Measurements from ENCODE around the gene HGFAC.

Gene HGFAC

DNA sequence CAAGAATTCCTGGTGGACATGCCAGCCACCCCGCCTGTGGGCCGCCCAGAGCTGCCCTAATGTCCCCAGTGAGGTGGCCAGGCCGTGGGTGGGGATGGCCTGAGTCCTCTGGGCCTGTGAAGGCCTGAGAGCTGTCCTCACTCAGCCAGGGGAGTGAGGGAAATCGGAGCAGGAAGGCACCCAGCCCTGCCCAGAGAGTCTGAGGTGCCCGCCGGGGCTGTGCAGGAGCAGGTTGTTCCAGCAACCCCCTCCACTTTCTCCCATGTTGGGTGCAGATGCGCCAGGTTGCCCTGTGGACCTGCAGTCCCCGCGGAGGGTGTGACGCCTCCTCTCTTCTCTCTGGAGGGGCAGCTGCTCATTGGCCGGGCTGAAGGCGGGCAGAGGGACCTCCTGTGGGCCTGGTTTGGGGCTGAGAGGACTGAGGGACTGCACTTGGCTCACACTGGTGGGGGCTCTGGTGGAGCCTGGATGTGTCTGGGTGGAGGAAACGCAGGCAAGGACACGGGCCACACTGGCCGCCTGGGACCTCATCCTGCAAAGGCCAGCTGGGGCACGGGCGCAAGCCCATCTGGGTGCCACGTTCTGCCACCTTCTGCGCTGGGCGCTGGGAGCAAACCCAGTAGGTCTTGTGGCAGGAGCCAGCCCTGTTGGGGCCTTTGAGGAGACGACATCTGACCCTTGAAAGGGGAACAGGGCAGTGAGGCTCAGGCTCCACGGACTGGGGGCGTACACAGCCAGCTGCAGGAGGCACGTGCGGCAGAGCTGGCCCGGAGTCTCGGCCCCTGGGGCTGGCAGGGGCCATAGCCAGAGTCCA, 35.4 kb downstream of the HGFAC start:
- no peak for FAIRE-seq

DNA sequence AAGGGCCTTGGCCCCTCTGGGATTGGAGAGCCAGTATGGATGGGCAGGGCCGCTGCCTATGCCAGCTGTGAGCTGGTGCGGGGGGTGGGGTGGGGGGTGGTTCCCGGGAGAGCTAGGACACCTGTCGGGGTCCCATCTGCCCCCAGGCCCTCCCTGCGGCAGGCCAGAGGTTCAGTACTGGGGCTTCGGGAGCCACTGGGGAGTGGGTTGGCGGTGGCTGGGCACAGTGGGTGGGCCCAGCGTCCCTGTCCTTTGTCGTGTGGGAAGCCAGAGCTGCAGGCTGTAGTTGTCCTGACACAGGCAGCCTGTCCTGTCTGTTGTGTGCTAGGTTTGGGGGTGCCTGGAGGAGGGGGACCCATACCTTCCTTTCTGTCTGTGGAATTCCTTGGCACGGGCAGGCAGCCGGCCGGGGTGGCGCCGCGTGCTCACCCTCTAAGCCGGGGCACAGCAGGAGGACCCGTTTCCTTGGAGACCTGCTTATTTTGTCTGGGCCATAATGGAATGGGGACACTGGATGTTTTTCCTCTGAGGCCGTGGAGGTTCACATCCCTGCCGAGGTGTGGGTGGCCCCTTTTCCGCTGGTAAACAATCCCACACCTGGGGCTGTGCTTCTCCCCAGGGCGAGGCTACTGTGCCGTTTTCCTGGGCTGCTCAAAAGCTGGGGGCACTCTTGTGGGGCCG, 36.1 kb downstream of the HGFAC start:
- FAIRE-seq = no peak

DNA sequence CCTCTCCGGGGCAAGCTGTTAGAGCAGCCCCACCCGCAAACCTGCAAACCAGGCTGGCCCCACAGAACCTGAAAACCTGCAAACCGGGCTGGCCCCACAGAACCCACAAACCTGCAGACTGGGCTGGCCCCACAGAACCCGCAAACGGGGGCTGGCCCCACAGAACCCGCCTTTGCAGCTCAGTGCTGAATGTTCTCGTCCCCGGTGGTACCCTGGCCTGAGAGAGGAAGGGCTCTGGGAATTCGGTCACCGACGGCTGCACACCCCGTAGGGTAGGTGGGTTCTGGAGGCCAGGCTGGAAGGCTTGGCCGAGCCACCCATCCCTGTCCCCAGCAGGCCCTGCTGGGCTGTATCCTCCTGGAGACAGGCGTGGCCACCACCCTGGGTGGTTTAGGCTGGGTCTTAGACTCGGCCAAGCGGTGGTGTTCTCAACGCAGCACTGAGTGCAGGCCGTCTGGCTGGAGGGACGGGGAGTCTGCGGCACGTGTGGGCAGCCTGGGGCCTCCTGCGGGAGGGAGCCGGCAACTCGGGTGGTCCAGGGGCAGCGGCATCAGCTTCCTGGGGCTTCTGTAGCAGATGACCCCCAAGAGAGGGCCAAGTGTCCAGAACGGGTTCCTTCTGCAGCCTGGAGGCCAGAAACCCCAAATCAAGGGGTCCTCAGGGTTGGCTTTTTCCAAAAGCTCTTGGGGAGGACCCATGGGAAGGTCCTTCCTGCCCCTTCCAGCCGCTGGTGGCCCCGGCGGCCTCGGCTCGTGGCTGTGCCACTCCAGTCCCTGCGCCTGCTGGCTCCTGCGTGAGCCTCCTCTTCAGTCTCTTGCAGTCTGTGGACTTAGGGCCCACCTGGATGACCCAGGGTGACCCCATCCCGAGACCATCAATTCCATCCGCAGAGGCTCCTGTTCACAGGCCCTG, 36.9 kb downstream of the HGFAC start:
- FAIRE-seq = no peak

DNA sequence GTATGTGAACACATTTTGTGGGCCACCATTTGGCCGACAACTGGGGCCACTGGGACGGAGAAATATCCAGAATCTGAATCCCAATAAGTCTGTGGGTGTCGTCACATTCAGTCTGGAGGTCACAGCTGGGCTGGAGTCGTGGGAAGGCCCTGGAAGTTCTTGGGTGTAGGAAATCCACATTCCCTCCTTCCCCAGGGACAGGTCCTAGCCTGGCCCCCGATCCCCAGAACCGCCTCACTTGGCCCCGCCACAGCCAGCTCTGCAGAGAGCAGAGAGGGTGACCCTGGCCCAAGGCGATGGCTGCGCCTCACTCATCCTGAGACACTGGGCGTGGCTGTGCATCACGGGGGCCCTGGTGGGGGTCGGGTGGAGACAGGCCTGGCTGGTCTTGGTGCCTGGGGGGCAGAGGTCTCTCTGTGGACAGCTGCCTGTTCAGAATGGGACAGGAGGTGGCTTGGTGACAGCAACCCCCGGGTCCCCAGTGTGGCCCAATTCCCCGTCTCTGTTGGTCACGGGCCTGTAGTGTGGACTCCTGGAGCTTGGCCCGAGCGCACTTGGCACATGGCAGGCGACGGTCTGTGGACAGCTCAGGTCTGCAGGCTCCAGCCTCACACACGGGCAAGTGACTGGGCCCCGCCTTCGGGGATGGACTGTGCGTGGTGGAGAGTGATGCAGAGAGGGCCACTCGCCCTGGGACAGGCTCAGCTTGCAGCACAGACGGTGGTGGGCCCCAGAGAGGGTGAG, 37.8 kb downstream of the HGFAC start:
- no peak for FAIRE-seq

DNA sequence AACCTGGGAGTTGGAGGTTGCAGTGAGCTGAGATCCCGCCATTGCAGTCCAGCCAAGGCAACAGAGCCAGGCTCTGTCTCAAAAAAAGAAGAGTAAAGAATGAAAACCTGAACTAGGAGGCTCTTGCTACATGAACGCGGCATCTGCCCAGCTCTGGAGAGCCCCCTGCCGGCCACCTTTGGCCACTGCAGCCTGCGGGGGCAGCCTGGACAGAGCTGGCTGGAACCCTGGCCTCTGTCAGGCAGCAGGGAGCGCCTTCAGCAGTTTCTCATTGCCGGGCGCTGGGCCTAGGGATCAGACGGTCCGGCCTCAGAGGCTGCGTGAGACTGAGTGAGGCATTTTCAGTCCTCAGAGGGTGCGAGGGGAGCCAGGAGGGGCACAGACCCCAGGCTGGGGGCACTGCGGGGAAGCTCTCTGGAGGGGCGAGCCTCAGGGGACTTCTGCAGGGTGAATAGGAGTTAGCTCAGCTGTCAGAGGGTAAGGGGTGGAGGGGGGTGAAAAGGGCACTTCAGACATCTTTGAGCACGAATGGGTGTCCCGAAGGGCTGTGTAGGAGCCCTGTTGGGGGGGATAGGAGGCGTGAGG, 38.9 kb downstream of the HGFAC start:
- peak; percentile 62 for FAIRE-seq

DNA sequence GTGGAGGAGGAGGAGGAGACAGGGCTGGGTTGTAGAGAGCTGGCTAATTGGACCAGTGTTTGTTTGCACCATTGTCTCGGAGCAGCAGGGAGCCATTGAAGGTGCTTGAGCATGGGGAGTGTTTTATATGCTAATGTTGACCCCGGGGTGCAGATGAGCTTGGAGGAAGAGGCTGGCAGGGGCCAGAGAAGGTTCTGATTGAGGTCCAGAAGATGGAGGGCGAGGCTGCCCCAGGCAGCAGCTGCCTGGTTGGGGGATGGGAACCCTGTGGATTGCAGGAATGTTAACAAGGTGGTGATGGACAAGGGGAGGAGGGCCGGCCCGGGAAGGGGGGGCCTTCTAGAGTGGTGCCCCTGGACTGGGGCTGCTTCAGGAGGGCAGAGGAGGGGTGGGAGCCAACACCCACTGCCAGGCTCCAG, 39.4 kb downstream of the HGFAC start:
- no peak for FAIRE-seq

DNA sequence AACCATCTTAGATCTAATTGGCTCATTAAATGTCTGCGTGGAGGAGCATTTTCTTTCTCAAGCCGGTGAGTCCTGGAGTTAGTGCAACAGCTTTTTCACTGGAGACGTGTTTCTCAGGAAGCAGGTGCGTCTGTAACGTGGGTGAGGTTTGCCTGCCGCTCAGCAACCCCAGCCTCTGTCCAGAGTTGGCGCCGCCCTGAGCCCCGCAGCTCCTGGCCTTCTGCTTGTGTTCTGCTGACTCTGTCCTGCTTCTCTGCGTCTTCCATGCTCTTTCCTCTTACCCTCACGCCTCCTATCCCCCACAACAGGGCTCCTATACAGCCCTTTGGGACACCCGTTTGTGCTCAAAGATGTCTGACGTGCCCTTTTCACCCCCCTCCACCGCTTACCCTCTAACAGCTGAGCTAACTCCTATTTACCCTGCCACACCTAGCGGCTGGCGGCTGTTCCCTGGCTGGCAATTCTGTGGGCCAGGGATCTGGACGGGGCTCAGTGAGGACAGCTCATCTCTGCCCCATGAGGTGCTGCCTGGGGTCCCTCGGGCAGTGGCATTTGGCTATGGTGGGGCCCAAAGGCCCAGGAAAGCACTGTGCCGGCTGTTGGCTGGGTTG, 40.1 kb downstream of the HGFAC start:
- FAIRE-seq = no peak

DNA sequence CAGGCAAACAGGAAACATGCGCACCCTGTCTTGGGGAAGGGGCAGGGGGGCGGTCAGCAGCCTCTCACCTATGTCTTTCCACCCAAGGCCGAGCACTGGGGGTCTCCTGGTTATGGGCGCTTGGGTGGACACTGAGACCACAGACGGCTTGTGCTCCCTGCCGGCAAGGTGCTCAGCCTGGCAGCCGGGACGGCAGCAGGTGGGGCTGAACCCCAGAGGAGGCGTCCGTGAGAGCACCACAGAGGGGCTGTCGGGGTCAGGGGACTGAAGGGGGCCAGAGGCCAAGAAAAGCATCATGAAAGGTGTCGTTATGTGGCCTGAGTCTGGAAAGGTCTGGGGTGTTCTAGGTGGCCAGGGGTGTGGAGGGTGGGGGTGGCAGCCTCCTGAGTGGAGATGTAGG, 40.9 kb downstream of the HGFAC start:
- no peak for FAIRE-seq

DNA sequence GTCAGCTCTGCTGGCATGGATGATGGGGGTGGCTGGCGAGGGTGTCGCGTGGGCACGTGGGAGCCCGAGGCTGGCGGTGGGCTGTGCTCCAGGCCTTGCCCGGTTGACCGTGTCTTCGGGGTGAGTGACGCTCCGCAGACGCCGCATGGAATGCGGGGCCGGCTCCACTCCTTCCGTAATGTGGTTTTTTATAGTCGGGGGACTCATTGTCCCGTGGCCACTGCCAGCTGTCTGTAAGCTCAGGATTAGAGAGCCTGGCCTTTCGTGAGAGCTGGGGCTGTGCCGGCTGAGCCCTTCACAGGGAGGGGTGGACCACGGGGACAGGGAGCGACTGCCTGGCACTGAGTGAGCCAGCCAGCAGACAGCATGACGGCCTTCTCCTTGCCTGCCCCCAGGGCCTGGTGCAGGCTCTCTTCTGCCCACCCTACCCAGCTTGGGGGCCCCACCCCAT, 41.7 kb downstream of the HGFAC start:
- no peak for FAIRE-seq

DNA sequence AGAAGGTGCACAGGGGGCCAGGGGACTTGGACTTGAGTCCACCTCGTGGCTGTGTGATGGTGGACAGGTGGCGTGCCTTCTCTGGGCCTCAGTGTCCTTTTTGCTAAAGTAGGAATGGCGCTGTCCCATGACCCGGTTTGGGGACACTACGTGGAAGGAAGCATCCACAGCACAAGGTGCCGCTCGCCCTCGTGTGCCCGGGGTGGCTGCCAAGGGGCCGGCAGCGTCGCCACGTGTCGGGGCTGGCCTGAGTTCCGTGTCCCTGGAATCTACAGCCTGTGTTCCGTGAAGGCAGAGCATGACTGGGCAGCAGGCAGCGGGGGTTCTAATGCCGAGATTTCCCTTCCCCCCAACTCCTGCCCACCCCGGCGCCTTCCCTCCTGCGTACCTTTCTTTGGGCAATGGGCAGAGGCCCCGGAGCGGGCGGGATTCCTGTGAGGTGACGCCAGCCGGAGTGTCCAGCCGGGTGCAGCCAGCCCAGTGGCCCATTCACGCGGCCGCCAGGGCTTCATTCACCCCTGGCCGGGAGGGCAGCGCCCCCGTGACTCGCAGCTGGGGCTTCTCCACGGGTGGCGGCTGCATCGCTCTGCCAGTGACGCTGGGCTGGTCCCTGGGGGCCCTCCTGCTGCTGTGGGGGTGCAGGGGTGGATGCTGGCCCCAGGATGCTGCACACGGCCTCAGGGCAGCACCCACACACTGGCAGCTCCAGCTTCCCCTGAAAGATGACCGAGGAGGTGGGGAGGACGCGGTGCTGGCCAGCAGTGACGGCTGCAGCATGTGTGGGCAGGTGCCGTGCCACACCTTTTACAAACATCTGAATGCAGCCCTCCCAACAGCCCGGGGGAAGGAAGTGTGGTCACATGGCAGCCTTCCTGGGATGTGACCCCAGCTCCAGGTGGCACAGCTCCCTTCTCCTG, 42.5 kb downstream of the HGFAC start:
- FAIRE-seq = no peak

DNA sequence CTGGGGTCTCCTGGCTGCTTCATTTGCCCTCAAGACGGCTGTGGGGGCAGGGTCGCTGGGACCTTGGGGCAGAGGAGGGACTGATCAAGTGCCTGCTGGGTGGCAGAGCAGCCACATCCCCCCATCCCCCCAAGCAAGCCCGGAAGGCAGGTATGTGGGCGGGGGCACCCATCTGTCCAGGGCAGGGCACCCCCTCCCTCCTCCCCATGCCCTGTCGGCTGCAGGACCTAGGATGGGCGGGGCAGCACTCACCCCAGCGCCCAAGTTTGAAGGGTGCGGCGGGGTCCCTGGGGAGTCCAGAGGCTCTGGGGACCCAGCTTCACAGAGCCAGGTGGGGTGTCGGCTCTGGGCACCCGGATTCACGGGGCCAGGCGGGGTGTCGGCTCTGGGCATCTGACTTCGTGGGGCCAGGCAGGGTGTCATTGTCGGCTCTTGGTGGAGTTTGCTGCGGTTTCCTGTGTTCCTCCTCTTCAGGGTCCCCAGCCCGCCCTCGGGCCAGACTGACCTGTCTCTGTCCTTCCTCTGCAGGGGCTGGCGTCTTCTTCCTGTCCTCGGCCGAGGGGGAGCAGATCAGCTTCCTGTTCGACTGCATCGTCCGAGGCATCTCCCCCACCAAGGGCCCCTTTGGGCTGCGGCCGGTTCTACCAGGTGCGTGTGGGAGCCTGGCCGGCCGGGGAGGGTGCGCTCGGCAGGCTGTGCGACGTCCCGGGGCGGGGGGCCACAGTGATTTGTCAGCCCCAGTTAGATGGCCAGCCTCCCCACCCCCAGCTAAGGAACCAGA, 43.4 kb downstream of the HGFAC start:
- no peak for FAIRE-seq

DNA sequence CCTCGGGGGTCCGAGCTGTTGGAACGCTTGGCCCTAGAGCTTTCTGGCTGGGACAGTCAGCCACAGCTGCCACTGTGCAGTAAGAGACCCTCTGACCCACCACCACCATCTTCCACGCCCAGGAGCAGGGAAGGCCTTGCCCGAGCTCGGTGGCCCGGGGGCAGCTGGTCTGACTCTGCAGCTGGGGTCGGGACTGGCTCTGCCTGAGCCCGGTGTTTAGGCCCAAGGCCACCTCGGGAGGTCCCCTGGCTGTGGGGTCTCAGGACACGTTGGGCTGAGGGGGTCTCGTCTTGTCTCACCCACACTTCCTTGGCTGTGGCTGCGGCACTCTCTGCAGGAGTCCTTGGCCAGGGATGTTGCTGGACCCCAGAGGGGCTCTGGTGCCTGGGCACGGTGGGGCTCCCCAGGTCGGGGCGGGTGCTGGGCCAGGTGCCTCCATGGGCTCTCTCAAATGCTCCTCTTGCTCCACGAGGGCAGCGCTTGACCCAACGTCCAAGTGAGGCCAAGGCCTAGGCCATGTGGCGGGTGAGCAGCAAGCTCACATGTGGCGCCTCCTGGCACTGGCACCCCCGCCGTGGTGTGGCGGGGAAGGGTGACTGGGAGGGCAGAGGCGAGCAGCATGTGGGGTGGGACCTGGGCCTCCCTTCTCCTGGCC, 44.2 kb downstream of the HGFAC start:
- FAIRE-seq = no peak

DNA sequence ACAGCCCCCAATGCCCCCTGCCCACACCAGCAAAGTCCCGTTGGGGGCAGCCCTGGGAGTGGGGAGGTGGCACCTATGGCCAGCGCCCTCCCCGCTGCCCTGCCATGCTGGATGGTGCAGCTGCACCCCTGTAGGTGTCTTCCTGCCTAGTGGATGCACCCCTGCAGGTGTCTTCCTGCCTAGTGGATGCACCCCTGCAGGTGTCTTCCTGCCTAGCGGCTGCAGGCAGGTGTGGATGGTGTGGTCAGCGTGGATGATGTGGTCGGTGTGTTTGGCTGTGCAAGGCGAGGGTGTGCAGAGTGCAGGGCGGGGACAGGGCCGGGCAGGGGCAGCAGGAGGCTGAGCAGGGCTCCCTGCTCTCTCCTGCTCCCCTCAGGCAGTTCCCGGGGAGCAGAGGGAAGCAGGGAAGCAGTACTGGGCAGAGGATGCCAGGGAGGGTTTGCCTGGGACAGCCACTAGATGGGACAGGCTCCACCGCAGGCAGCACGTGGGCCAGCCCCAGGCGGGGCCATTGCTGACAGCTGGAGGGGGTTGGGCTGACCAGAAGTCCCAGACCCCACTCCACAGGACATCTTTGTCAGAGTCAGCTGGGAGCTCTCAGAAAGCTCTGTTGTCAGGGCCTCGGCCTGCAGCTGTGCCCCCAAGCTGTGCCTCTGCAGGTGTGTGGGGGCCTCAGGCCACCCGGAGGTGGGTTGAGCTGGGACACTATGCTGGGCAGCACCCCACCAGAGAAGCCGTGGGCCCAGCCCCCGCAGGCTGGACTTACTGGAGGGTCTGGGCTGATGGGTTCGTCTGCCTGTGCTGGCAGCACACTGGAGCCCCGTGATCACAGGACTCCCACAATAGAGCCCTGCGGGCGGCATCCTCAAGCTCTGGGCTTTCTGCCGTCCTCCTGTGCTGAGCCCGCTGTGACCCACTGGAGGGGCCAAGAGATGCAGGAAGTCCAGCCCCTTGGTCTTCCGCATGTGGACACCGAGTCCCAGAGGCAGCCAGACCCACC, 45.1 kb downstream of the HGFAC start:
- FAIRE-seq = no peak

DNA sequence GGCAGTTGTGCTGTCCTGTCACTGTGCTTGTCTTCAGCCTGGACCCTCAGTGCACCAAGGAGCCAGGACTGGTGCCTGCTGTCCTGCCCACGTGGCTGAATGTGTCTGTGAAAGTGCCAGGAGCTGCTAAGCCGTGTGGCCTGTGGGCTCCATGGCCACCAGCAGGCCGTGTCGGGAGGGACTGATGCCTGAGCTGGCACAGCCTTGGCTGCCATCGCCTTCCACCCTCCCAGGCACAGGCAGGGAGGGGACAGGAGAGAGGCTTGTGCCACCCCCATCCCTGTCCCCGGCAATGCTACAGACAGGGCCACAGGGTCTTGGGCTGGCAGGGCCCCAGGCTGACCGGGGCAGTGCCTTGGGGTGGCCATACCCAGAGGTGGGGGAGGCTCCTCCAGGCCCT, 46.1 kb downstream of the HGFAC start:
- no peak for FAIRE-seq

DNA sequence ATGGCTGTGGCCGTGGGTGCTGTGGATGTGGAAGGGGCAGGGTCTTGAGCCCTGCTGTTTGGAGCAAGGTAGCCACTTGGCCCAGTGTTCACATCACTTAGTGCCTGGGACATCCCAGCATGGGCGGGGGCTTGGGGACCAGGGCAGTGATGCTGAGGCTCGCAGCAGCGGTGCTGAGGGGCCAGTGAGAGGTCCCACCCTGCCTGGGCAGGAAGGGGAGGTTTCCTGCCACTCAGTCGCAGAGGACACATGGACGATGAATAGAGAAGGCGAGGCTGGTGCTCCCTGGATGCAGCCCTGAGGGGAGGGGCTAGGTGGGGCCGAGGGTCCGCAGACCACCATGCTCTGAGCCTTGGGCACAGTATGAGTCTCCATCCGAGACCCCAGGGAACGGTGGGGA, 47.1 kb downstream of the HGFAC start:
- FAIRE-seq = no peak

DNA sequence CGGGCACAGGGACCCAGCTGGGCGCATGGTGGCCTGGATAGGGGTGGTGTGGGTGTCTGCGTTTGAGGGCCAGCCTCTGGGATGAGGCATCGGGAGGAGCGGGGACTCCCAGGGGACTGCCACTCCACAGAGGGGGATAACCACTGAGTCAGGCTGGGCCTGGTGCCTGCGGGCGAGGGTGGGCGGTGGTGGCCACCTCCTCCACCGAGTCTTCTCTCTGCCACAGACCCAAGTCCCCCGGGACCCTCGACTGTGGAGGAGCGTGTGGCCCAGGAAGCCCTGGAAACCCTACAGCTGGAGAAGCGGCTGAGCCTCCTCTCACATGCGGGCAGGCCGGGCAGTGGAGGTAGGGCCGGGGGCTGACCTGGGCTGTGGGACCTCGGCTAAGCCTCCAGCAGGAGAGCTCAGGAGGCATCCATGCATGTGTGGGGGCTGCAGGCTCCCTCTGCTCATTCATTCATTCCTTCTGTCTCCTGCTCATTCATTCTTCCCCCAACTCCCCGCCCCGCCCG, 47.7 kb downstream of the HGFAC start:
- FAIRE-seq = no peak

DNA sequence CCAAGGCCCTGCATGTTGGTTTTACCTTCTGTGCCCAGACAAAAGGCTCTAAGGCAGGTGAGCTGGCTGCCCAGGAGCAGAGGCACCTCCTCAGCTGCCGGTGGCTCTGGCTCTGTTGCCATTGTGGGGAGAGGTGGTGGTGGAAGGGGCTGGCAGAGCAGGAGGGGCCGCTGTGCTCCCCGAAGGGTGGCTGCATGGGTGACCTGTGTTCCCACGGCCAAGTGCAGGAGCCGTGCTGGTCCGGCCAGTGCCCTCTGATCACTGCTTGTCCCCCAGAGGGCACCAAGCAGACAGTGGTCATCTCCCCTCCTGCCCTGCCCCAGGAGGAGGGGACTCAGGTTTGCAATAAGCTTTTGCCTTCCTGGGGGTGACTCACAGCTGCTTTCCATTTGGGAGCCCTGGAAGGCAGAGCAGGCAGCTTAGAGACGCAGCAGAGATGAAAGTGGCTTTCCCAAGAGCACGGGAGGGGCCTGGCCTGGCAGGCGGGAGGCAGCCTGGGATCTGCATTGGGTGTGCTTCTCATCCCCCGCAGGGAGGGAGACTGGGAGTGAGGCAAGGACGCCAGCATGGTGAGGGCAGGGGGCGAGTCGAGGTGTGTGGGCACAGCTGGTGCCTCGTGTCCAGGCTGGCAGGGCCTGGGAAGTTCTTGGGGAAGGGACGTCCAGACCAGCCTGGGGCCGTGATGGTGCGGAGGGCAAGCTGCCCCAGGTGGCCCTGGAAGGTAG, 50.1 kb downstream of the HGFAC start:
- FAIRE-seq = no peak

Data from TTC549 (cell line).